HL-60 (cell line): ENCODE measurements around the gene GAK.

ENCODE experiments used
- DNase-seq, 2 experiments: peaks; one replicate each; pipeline ENCODE4 v3.0.0-alpha.2; 2010 to 2020; ENCODE audit warnings: low read depth in 1 of 2, low spot score in 1 of 2
- H3K27ac ChIP-seq: fragments of 250-450 bp; sonication (Bioruptor Pico); replicated peaks from 2 replicates; pipeline ENCODE4 v1.5.1; 2020; ENCODE audit warnings: mild to moderate bottlenecking, moderate library complexity
- H3K27me3 ChIP-seq: fragments of 250-450 bp; sonication (Bioruptor Pico); 2 replicates; pipeline ENCODE4 v1.5.1; 2021; ENCODE audit warnings: mild to moderate bottlenecking, moderate library complexity; ENCODE audit not compliant: insufficient read depth, poor library complexity, severe bottlenecking
- H3K4me3 ChIP-seq: replicated peaks from 2 replicates; pipeline ENCODE4 v1.5.1; 2011; ENCODE audit warnings: mild to moderate bottlenecking, control low read depth, low read length; ENCODE audit not compliant: insufficient read depth
- CTCF ChIP-seq: IDR thresholded peaks from one replicate; pipeline ENCODE4 v1.5.1; 2011; ENCODE audit warnings: low read length, control low read depth, inconsistent platforms; ENCODE audit not compliant: insufficient read depth
- GABPA ChIP-seq: IDR thresholded peaks from 2 replicates; pipeline ENCODE4 v1.6.1; 2012; ENCODE audit warnings: low read depth
- POLR2AphosphoS5 ChIP-seq: IDR thresholded peaks from 2 replicates; pipeline ENCODE4 v1.6.1; 2012; ENCODE audit warnings: low read depth
- REST ChIP-seq: IDR thresholded peaks from 2 replicates; pipeline ENCODE4 v1.6.1; 2012; ENCODE audit warnings: low read depth; ENCODE audit not compliant: insufficient replicate concordance
- SPI1 ChIP-seq: IDR thresholded peaks from 2 replicates; pipeline ENCODE4 v1.6.1; 2012; ENCODE audit warnings: low read depth, mild to moderate bottlenecking, borderline replicate concordance

GAK gene

GRCh38 chr4:955931-956381 is 23.8 kb upstream of the GAK start:
- Histone ChIP-seq H3K27me3 (no peaks in the 10 kb centered on the region), H3K27ac (no peak overlapping the region), H3K4me3 (no peak overlapping the region)
- TF ChIP-seq GABPA (no peak), REST (no peak), SPI1 (no peak), POLR2AphosphoS5 (no peak), CTCF (no peak)
- no peak for DNase-seq

- no peak for TF ChIP-seq SPI1
- no peak for TF ChIP-seq POLR2AphosphoS5
- no peak for TF ChIP-seq GABPA
- no peak for TF ChIP-seq CTCF
- TF ChIP-seq REST, result no peak
- Histone ChIP-seq H3K4me3 (no peak overlapping the region), H3K27ac (no peak overlapping the region), H3K27me3 (no peaks in the 10 kb centered on the region)
- DNase-seq, result no peak
Observed at GRCh38 chr4:955161-955921, 23.2 kb upstream of the GAK start.

GRCh38 chr4:954211-955020 is 22.3 kb upstream of the GAK start:
- no peak overlapping the region for H3K27ac ChIP-seq
- no peak for DNase-seq
- H3K27me3 ChIP-seq, result no peaks in the 10 kb centered on the region
- TF ChIP-seq REST, result no peak
- no peak for TF ChIP-seq CTCF
- TF ChIP-seq GABPA, result no peak
- no peak for TF ChIP-seq POLR2AphosphoS5
- no peak for TF ChIP-seq SPI1
- no peak overlapping the region for H3K4me3 ChIP-seq
